Measurements from ENCODE around the gene MRTFA.
"Not testable (repeated sequence)": the region's sequence is repeated elsewhere in the genome, so short reads cannot be mapped to it uniquely, and the experiment has no call there.

The MRTFA gene

GRCh38 chr22:40542821-40543540 is 93.5 kb downstream of the MRTFA start:
- no peak for DNase-seq

DNA sequence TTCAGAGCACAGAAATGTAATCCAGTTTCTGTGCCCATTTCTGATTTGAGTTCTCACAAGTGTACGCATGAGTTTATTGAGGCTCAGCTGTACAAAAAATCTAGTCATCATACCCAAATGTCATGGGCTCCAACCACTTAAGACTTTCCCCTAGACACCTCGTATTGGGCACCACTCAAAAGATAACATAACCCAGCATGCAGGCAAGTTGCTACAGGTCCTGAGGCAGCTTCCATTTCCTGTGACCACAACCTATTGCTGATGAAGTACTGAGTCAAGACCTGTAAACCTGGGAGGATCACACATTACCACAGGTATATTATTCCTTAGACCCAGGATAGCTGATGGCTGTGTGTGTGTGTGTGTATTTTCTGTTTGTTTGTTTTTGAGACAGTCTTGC is 95.2 kb downstream of the MRTFA start:
- DNase-seq: no peak

DNA sequence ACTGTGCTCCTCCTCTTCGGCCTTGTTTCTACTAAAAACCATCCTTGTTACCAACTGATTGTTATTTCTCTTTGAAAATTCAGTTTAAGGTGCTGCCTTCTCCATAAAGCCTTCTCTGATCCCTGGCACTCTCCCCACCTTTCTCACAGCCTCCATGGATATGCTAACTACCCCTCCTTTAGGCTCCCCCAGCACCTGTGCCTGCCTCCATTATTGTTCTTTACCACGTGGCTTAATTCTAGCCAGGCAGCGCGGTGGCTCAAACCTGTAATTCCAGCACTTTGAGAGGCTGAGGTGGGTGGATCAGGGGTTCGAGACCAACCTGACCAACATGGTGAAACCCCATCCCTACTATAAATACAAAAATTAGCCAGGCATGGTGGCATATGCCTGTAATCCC is 96.3 kb downstream of the MRTFA start:
- no peak for DNase-seq

- not testable (repeated sequence) for DNase-seq
Observed at GRCh38 chr22:40536149-40536548, 100.4 kb downstream of the MRTFA start.

GRCh38 chr22:40535642-40536041 is 100.9 kb downstream of the MRTFA start:
- no peak for DNase-seq

DNA sequence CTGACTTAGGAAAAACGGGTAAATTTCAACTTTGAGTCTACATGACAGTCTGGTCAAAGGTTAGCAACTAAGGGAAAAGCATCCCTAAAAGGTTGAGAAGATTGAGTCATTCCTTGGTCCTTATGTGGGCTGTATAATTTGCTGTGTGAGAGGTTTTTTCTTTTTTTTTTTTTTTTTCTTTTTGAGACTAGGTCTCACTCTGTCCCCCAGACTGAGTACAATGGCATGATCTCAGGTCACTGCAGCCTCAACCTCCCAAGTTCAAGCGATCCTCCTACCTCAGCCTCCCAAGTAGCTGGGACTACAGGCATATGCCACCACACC is 101.4 kb downstream of the MRTFA start:
- DNase-seq: no peak

GRCh38 chr22:40534379-40535188 is 101.9 kb downstream of the MRTFA start:
- DNase-seq: no peak

DNA sequence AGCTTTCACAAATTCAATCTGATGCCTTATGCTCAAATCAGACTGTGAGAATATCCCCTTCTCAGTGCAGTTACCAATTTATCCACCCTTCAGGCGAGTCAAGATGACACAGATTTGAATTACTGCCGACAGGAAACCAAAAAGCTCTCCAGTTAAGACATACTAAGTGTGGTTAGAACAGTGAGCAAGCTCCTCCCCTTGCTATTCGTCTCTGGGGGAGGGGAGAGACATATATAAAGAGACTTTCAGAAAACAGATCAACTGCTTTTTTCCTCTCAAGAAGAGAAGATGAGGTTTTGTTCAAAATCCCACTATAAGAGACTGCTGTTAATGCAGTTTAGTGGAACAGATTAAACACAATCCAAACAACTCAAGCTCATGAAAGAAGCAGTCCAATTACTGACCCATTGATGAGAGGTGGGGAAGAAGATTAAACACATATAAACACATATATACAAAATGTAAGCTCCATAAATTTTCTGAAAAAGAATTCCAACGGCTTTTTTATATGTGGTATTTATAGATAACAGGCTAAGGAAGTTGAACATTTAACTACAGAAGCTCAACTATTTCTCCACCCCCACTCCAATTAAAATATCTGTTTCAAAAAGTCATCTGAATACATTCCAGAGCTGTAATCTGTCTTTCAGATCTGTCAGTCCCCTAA is 102.7 kb downstream of the MRTFA start:
- peak; percentile 51 for DNase-seq

DNA sequence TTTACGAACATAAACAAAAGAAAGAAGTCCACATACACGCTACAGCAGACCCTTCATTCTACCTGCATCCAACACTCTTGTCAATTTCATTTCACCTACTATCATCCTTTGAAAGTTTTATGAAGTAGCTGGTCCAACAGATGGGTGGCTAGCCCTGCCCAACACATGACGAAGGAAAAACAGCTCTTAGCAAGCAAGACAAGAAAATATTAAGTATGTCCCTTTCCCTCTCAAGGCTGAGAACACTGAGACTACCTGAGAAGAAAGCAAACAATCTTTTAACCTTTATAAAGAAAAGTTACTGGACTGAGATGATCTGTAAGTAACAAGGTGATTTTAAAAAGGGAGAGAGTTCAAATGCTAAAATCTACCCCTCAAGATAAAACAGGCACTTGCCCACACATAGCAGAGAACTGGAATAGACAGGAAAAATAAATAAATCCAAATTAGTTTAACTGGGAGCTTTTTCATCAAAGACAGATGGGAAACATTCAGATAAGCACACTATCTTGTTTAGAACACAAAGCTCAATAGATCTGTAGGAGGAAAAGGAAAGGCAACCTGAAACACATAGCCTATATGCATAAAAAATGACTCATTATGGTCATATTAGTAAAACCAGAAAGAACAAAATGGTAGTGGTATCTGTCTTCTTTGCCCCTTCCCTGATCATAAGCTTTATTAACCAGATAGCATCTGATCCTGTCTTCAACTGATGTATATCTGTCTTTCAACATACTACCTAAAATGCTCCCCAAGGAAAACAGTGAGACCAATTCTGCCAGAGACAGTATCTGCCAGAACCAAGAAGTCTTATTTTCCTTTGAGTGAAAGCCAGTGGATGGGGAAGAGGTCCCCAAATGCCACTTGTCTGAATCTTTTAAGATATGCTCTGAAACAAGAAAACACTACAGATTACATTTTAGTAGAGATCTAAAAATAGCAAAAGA is 104.3 kb downstream of the MRTFA start:
- no peak for DNase-seq

GRCh38 chr22:40530391-40530790 is 106.1 kb downstream of the MRTFA start:
- not testable (repeated sequence) for DNase-seq

- DNase-seq: no peak
Observed at GRCh38 chr22:40529821-40530220, 106.7 kb downstream of the MRTFA start.

GRCh38 chr22:40526960-40527359 is 109.6 kb downstream of the MRTFA start:
- DNase-seq: no peak

- DNase-seq: peak; percentile 76
Observed at GRCh38 chr22:40525250-40525884, 111.2 kb downstream of the MRTFA start.

GRCh38 chr22:40524392-40525249 is 111.9 kb downstream of the MRTFA start:
- no peak for DNase-seq

DNA sequence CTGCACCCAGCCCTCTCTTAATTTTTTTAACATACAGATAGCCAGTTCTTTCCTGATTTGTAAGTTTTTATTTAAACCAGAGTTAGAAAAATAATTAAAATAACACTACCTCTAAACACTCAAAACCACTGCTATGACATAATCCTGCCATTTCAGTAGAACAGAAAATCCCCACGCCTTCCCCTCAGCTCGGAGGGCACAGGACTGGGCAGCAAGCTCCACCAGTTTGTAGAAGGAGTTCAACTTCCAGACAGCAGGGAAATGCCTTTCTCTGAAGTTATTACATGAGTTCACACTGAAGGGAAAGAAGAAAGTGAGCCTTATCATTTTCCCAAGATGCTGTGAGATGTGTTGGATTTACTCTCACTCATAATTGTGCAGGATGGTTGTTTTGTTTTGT is 114.4 kb downstream of the MRTFA start:
- DNase-seq: no peak

DNA sequence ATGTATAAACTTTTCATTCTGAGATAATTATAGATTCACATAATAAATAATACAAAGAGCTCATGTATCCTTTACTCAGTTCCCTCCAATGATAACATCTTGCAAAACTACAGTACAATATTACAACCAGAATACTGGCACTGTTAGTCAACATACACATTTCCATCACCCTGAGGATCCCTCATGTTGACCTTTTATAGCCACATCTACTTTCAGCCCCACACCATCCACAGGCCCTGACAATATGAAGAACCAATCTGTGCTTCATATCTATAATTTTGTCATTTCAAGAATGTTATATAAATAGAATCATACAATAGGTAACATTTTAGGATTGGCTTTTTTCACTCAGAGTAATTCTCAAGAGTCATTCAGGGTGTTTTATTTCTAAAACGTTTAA is 115.5 kb downstream of the MRTFA start:
- no peak for DNase-seq

DNA sequence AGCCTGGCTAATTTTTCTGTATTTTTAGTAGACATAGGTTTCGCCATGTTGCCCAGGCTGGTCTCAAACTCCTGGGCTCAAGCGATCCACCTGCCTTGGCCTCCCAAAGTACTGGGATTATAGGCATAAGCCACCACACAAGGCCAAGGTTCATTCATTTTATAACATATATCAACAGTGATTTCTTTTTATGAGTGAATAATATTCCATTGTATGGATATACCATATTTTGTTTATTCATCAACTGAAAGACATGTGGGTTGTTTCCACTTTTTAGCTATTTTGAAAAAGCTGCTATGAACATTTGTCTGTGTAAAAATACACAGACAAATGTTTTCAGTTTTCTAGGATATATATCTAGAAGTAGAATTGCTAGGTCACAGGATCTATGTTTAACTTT is 116.0 kb downstream of the MRTFA start:
- DNase-seq: no peak

- no peak for DNase-seq
Observed at GRCh38 chr22:40519948-40520331, 116.6 kb downstream of the MRTFA start.

DNA sequence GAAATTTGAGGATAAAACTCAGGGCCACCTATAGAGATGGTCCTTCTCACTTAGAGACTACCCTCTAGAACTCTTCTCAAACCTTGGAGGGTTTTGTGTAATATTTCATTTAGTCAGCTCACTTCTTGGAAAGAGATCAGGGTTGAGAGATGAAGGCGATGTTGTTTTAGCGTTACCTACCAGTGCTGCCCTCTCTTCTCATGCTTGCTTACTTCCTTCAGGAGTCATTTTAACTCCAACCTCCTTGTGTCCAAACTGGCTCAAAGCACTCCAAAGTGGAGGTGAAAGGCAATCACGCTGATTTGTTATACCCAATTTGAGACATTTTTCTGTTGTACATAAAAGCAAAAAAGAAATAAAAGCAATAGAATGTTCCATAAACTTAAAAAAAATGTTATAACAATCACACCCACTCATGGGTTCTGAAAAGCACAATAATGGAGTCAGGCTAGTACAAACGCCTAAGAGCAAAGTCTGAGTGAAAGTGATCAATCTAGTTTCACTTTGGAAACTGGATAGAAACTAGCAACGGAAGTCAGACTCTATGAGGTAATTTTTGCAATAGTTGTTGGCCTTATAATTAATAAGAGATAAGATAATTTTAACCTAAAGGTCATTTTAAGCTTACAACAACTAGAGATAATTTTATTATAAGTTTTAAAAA is 117.1 kb downstream of the MRTFA start:
- DNase-seq: no peak

DNA sequence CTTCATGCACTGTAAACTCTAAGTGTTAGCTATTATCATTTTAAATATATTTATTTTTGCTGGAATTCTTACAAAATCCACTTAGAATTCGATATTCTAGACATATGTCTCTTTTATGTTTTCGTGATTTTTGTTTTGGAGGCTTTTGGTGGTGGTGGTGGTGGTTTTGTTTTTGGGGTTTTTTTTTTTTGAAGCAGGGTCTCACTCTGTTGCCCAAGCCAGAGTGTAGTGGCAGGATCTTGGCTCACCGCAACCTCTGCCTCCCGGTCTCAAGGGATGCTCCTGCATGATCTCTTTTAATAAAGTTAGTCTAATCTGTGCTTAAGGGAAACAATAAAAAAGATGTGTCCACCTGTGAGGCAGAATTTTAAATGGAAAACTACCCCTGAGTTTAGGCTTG is 117.7 kb downstream of the MRTFA start:
- DNase-seq: no peak

DNA sequence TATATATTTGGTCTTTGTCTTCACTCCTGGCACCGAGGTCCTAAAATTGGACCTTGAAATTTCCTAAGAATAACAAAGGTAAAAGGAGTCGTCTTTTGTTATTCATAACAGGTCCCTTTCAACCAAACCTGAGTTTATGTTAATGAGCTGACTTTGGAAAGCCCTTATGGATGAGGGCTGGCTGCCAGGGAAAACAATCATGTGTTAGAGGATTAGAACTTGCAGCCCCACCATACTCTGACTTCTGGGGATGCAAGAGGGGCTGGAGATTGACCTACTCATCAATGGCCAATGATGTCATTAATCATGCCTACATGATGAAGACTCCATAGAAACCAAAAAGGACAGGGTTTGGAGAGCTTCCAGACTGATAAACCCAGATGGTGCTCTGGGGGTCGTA is 118.9 kb downstream of the MRTFA start:
- DNase-seq: no peak

Data from activated naive CD4-positive, alpha-beta T cell treated with anti-CD3 and anti-CD28 coated beads, Interleukin-2, amount 50 U/mL, for 16 hours (primary cell).